Gastrocnemius medialis (tissue), 4 donors: ENCODE results near the gene SMIM23.

Source experiments
- CTCF ChIP-seq, 5 experiments: fragments of 450-650 bp in 3 of 5; fragments of 200-600 bp in 2 of 5; sonication (generic) in 2 of 5; IDR thresholded peaks in 4 of 5; conservative IDR thresholded peaks in 1 of 5; 1 replicate in 4 of 5; 2 replicates in 1 of 5; pipeline ENCODE4 v1.5.1; 2016 to 2019; ENCODE audit warnings: antibody characterized with exemption in 5 of 5, mild to moderate bottlenecking in 3 of 5, moderate library complexity in 3 of 5
- POLR2A ChIP-seq, 2 donors: fragments of 450-650 bp; IDR thresholded peaks; one replicate each; pipeline ENCODE4 v1.6.1; 2017; ENCODE audit warnings: antibody characterized with exemption in 2 of 2, mild to moderate bottlenecking in 2 of 2, moderate library complexity in 2 of 2

GRCh38 chr5:171762903-171763302, 22.7 kb upstream of the SMIM23 start:
- TF ChIP-seq CTCF (IDR thresholded peaks at IDR 0.05 in 4 of 5, conservative IDR thresholded peaks at IDR 0.05 in 1 of 5): no peak
- TF ChIP-seq POLR2A (IDR thresholded peaks at IDR 0.05): no peak
